Fibroblast of villous mesenchyme (primary cell): ENCODE measurements around the gene SH3TC1. TPM values are rescaled to one million over a fixed set of nuclear protein-coding genes. Genes with fewer than 3 reads are reported as not detected.

Source experiments
- DNase-seq: peaks from one replicate; pipeline ENCODE4 v3.0.0-alpha.2; 2010; ENCODE audit warnings: low read depth
- H3K4me3 ChIP-seq: 2 replicates; pipeline ENCODE4 v1.5.1; 2011; ENCODE audit warnings: low read depth, mild to moderate bottlenecking, low read length
- CTCF ChIP-seq: IDR thresholded peaks from 2 replicates; pipeline ENCODE4 v1.5.1; 2012; ENCODE audit warnings: low read depth, mild to moderate bottlenecking, low read length; ENCODE audit not compliant: insufficient read depth
- total RNA-seq: library from RNA; depleted of rRNA; stranded (reverse); fragments of >200 nt; gene quantifications from 2 replicates; pipeline ENCODE4 v1.2.3, GENCODE V29; 2012

Gene SH3TC1
- total RNA-seq, 1 donor, result 3.9 TPM

GRCh38 chr4:8204576-8205227 lies 5.6 kb downstream of the SH3TC1 start:
- no peak overlapping the region for H3K4me3 ChIP-seq
- no peak for TF ChIP-seq CTCF
- no peak for DNase-seq

- peak; percentile 38 for DNase-seq
- TF ChIP-seq CTCF, result no peak
- H3K4me3 ChIP-seq, result no peak overlapping the region
These were observed 6.2 kb downstream of the SH3TC1 start for GRCh38 chr4:8205241-8205707.

- DNase-seq, result no peak
- no peak for TF ChIP-seq CTCF
- no peak overlapping the region for H3K4me3 ChIP-seq
These were observed 6.9 kb downstream of the SH3TC1 start for GRCh38 chr4:8205749-8206611.

GRCh38 chr4:8207314-8207713 lies 8.2 kb downstream of the SH3TC1 start:
- H3K4me3 ChIP-seq, result no peak overlapping the region
- no peak for DNase-seq
- TF ChIP-seq CTCF, result no peak

GRCh38 chr4:8208565-8208964 lies 9.5 kb downstream of the SH3TC1 start:
- TF ChIP-seq CTCF, result no peak
- no peak overlapping the region for H3K4me3 ChIP-seq
- no peak for DNase-seq

GRCh38 chr4:8209181-8209874 lies 10.2 kb downstream of the SH3TC1 start:
- no peak for TF ChIP-seq CTCF
- H3K4me3 ChIP-seq, result no peak overlapping the region
- no peak for DNase-seq
